Suprapubic skin (tissue), 4 donors: ENCODE measurements around the gene PITX3. TPM values are rescaled to one million over a fixed set of nuclear protein-coding genes. Genes with fewer than 3 reads are reported as not detected.

ENCODE experiments used
- DNase-seq, 2 donors: peaks; one replicate each; pipeline ENCODE4 v3.0.0-alpha.2; 2019; ENCODE audit warnings: low spot score in 2 of 2
- H3K27ac ChIP-seq: fragments of 200-600 bp; sonication (generic); one replicate; pipeline ENCODE4 v1.5.1; 2019
- H3K27me3 ChIP-seq: fragments of 200-600 bp; sonication (generic); one replicate; pipeline ENCODE4 v1.5.1; 2019
- H3K36me3 ChIP-seq: fragments of 200-600 bp; sonication (generic); one replicate; pipeline ENCODE4 v1.5.1; 2019
- H3K4me1 ChIP-seq: fragments of 200-600 bp; sonication (generic); one replicate; pipeline ENCODE4 v1.5.1; 2019
- H3K4me3 ChIP-seq: fragments of 200-600 bp; sonication (generic); one replicate; pipeline ENCODE4 v1.5.1; 2019; ENCODE audit warnings: mild to moderate bottlenecking
- H3K9me3 ChIP-seq: fragments of 200-600 bp; sonication (generic); one replicate; pipeline ENCODE4 v1.5.1; 2019
- EP300 ChIP-seq: sonication (generic); formaldehyde crosslinking; IDR thresholded peaks from one replicate; pipeline ENCODE4 v1.6.1; 2017; ENCODE audit warnings: antibody characterized with exemption
- POLR2A ChIP-seq, 2 donors: fragments of 450-650 bp; IDR thresholded peaks; one replicate each; pipeline ENCODE4 v1.6.1; 2017; ENCODE audit warnings: antibody characterized with exemption in 2 of 2, mild to moderate bottlenecking in 2 of 2, moderate library complexity in 2 of 2
- POLR2AphosphoS5 ChIP-seq, 3 donors: sonication (generic); formaldehyde crosslinking; IDR thresholded peaks; one replicate each; pipeline ENCODE4 v1.6.1; 2017; ENCODE audit warnings: antibody characterized with exemption in 3 of 3
- WGBS: methylation state at CpG from one replicate; pipeline ENCODE4 v1.1.5; 2018; 5-methylcytosine and 5-hydroxymethylcytosine counted together
- total RNA-seq, 4 donors: library from RNA; depleted of rRNA; stranded (reverse); fragments of >200 nt; gene quantifications; one replicate each; pipeline ENCODE4 v1.1.0, GENCODE V29; 2016
- TF ChIP-seq, protein P1 (sequence below), 2 donors: fragments of 200-600 bp in 1 of 2; fragments of 450-650 bp in 1 of 2; sonication (generic) in 1 of 2; IDR thresholded peaks; one replicate each; pipeline ENCODE4 v1.5.1; 2016 to 2019; ENCODE audit warnings: antibody characterized with exemption in 2 of 2, mild to moderate bottlenecking in 1 of 2, moderate library complexity in 1 of 2

The PITX3 gene
- total RNA-seq, 4 donors from 2014 or later = not detected

DNA sequence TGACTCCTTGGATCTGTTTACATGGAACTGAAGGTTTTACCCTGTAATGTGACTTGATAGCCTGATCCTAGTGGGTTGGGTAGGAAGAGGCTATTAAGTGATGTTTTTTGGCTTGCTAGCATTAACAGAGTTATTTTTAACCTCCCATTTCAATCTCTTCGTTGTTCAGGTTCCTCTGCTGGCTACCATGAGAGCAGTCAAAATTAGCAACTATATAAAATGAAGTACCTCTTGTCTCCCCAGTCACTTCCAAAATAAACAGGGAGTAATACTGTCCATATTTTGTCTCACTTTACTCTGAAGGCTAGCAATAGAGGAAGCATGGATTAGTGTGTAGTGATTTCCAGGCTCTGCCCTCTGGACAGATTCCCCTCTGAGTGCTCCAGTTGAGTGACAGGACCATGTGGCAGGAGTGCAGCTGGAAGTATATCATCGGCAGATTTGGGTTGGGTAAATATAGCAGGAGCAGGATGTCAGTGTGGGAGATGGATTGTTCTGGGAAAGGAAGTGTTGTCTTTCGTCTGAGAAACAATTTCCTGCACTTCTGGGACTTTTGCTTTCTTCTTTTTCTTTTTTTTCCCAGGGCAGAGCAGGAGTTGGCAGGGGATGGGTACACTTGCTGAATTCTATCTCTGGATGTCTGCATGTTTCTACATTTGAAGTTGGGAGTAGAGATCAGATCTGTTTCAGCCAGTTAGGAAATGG lies 39.2 kb upstream of the PITX3 start:
- no peak for TF ChIP-seq EP300
- TF ChIP-seq POLR2A (IDR thresholded peaks at IDR 0.05) = no peak
- TF ChIP-seq, protein P1, sequence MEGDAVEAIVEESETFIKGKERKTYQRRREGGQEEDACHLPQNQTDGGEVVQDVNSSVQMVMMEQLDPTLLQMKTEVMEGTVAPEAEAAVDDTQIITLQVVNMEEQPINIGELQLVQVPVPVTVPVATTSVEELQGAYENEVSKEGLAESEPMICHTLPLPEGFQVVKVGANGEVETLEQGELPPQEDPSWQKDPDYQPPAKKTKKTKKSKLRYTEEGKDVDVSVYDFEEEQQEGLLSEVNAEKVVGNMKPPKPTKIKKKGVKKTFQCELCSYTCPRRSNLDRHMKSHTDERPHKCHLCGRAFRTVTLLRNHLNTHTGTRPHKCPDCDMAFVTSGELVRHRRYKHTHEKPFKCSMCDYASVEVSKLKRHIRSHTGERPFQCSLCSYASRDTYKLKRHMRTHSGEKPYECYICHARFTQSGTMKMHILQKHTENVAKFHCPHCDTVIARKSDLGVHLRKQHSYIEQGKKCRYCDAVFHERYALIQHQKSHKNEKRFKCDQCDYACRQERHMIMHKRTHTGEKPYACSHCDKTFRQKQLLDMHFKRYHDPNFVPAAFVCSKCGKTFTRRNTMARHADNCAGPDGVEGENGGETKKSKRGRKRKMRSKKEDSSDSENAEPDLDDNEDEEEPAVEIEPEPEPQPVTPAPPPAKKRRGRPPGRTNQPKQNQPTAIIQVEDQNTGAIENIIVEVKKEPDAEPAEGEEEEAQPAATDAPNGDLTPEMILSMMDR (IDR thresholded peaks at IDR 0.05) = no peak
- no peak for TF ChIP-seq POLR2AphosphoS5 (IDR thresholded peaks at IDR 0.05)
- DNase-seq = no peak
- no peak overlapping the region for H3K4me3 ChIP-seq

DNA sequence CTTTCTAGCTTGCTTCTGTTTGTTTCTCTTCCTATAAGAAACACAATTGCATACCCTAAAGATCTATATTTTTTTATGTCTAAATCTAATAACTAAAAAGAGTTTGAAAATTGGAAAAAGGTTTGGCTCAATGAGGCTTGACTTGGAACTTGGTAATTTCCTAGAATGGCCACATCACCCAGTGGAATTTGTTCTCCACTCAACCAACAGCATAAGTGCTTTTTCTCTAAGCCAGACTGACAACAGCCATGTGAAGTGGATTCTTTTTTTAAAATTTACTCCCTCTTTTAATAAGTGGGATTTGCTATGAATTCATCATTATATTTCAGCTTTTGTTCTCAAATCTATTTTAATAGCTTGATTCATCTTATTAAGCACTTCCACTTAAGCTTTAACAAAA lies 37.8 kb upstream of the PITX3 start:
- TF ChIP-seq, protein P1 (IDR thresholded peaks at IDR 0.05) = no peak
- TF ChIP-seq POLR2AphosphoS5 (IDR thresholded peaks at IDR 0.05) (no peak), EP300 (no peak), POLR2A (IDR thresholded peaks at IDR 0.05) (no peak)
- no peaks in the 10 kb centered on the region for H3K9me3 ChIP-seq
- no peaks in the 10 kb centered on the region for H3K27me3 ChIP-seq
- H3K27ac ChIP-seq = no peak overlapping the region
- H3K4me3 ChIP-seq = no peak overlapping the region
- H3K4me1 ChIP-seq = peaks cover 26% of the 10 kb centered on the region
- H3K36me3 ChIP-seq = peaks cover 9% of the 10 kb centered on the region
- DNase-seq = no peak

More for the DNA sequence above, 39.2 kb upstream of the PITX3 start:
- H3K4me1 ChIP-seq = peaks cover 38% of the 10 kb centered on the region
- WGBS = 5% methylated on average over 3 of the region's 3 CpGs
- no peaks in the 10 kb centered on the region for H3K27me3 ChIP-seq
- H3K9me3 ChIP-seq = no peaks in the 10 kb centered on the region
- no peak overlapping the region for H3K27ac ChIP-seq
- H3K36me3 ChIP-seq = peaks cover 9% of the 10 kb centered on the region

DNA sequence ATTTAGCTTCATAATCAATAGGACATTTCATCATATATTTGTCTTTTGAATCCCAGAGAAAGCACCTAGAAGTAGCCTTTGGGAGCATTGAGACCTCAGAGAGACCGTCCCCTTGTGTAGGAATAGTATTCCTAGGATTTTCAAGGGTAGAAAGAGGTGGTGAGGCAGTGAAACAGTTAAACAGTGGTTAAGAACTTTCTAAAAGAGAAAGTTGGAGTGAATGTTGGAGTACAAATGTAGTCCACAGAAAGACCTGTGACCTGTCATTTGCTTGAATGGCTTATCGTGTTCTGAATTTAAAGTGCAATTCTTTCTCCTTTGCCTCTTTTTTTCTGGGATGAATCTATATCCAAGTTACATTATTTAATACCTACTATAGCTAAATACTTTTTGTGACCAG lies 34.0 kb upstream of the PITX3 start:
- 97% methylated on average over 2 of the region's 2 CpGs for WGBS
- Histone ChIP-seq H3K9me3 (no peaks in the 10 kb centered on the region), H3K27me3 (no peaks in the 10 kb centered on the region), H3K27ac (no peak overlapping the region), H3K36me3 (peaks cover 9% of the 10 kb centered on the region), H3K4me1 (peaks cover 6% of the 10 kb centered on the region), H3K4me3 (no peak overlapping the region)
- TF ChIP-seq EP300 (no peak), POLR2AphosphoS5 (IDR thresholded peaks at IDR 0.05) (no peak), POLR2A (IDR thresholded peaks at IDR 0.05) (no peak)
- TF ChIP-seq, protein P1 (IDR thresholded peaks at IDR 0.05) = no peak
- DNase-seq = no peak

DNA sequence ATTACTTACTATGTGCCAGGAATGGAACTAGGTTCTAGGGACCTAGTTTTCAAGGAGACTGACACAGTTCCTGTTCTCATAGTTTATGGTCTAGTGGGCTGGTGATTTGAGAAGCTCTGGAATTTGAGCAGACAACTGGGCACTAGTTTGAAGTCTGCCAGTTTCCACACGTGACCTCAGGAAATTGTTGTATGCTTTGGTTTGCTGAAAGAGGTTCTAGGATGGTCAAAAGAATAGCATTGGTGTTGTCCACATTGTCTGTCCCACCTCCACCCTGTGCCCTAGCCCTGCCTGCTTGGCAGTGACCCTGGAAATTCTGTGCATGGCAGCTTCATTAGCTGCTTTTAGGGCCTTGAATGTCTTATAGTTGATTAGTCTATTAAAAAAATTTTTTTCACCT lies 32.8 kb upstream of the PITX3 start:
- WGBS = 63% methylated on average over 1 of the region's 1 CpG
- TF ChIP-seq EP300 (no peak), POLR2A (IDR thresholded peaks at IDR 0.05) (no peak), POLR2AphosphoS5 (IDR thresholded peaks at IDR 0.05) (no peak)
- TF ChIP-seq, protein P1 (IDR thresholded peaks at IDR 0.05) = no peak
- Histone ChIP-seq H3K4me3 (no peak overlapping the region), H3K27me3 (no peaks in the 10 kb centered on the region), H3K36me3 (peaks cover 9% of the 10 kb centered on the region), H3K27ac (no peak overlapping the region), H3K9me3 (no peaks in the 10 kb centered on the region), H3K4me1 (peaks cover 4% of the 10 kb centered on the region)
- no peak for DNase-seq

GRCh38 chr10:102269017-102269416 lies 27.7 kb upstream of the PITX3 start:
- Histone ChIP-seq H3K4me3 (no peak overlapping the region), H3K9me3 (no peaks in the 10 kb centered on the region), H3K4me1 (peaks cover 20% of the 10 kb centered on the region), H3K27me3 (no peaks in the 10 kb centered on the region), H3K36me3 (peaks cover 3% of the 10 kb centered on the region), H3K27ac (no peak overlapping the region)
- TF ChIP-seq POLR2A (IDR thresholded peaks at IDR 0.05) = no peak
- no peak for TF ChIP-seq EP300
- TF ChIP-seq POLR2AphosphoS5 (IDR thresholded peaks at IDR 0.05) = no peak
- TF ChIP-seq, protein P1 (IDR thresholded peaks at IDR 0.05) = no peak
- WGBS = 42% methylated on average over 3 of the region's 3 CpGs
- DNase-seq = no peak
